K562 (cell line): Measurements from ENCODE around the gene USP49. TPM values are rescaled to one million over a fixed set of nuclear protein-coding genes. Genes with fewer than 3 reads are reported as not detected.

ENCODE experiments used
- ARNT ChIP-seq, 2 experiments: fragments of 450-650 bp; IDR thresholded peaks; 2 replicates each; pipeline ENCODE4 v1.6.1; 2016; ENCODE audit warnings: mild to moderate bottlenecking in 1 of 2
- CBFA2T2 ChIP-seq: fragments of 450-650 bp; conservative IDR thresholded peaks from 2 replicates; pipeline ENCODE4 v1.6.1; 2017; ENCODE audit warnings: mild to moderate bottlenecking
- CBX2 ChIP-seq: fragments of 200-600 bp; sonication (generic); IDR thresholded peaks from one replicate; pipeline ENCODE4 v1.6.1; 2012; ENCODE audit warnings: mild to moderate bottlenecking, low read length, inconsistent platforms; ENCODE audit not compliant: insufficient read depth, poor library complexity, severe bottlenecking
- CTBP1 ChIP-seq: fragments of 450-650 bp; IDR thresholded peaks from 2 replicates; pipeline ENCODE4 v1.6.1; 2016; ENCODE audit warnings: borderline replicate concordance
- ELF4 ChIP-seq: fragments of 450-650 bp; formaldehyde crosslinking; IDR thresholded peaks from 2 replicates; pipeline ENCODE4 v1.4.0; 2022; ENCODE audit warnings: missing genetic modification characterization
- EWSR1 ChIP-seq: fragments of 450-650 bp; IDR thresholded peaks from 2 replicates; pipeline ENCODE4 v1.6.1; 2018; ENCODE audit warnings: borderline replicate concordance, mild to moderate bottlenecking, low read depth, moderate library complexity; ENCODE audit not compliant: partially characterized antibody
- FOXJ2 ChIP-seq: fragments of 200-800 bp; sonication (Bioruptor generic); IDR thresholded peaks from 2 replicates; pipeline ENCODE4 v1.6.1; 2016; ENCODE audit warnings: missing genetic modification characterization, missing compliant biosample characterization
- FOXM1 ChIP-seq, 2 experiments: fragments of 450-650 bp in 1 of 2; sonication (generic) in 1 of 2; formaldehyde crosslinking in 1 of 2; IDR thresholded peaks; 2 replicates each; pipeline versions ENCODE4 v1.6.1 to v1.9.0; 2017 to 2022; ENCODE audit warnings: low read depth in 2 of 2, mild to moderate bottlenecking in 2 of 2, missing genetic modification reagents in 1 of 2, moderate library complexity in 1 of 2
- MCM2 ChIP-seq: fragments of 450-650 bp; IDR thresholded peaks from 2 replicates; pipeline ENCODE4 v1.6.1; 2017; ENCODE audit warnings: low read depth, mild to moderate bottlenecking
- MTA1 ChIP-seq: fragments of 450-650 bp; IDR thresholded peaks from 2 replicates; pipeline ENCODE4 v1.6.1; 2017; ENCODE audit warnings: borderline replicate concordance
- NFYB ChIP-seq: IDR thresholded peaks from 2 replicates; pipeline ENCODE4 v1.6.1; 2011; ENCODE audit warnings: mild to moderate bottlenecking, moderate library complexity; ENCODE audit not compliant: insufficient read length; ENCODE audit errors: extremely low read depth
- RBM17 ChIP-seq: fragments of 200-400 bp; formaldehyde crosslinking; IDR thresholded peaks from 2 replicates; pipeline ENCODE4 v1.6.1; 2017; ENCODE audit warnings: low read depth, mild to moderate bottlenecking, low read length, borderline replicate concordance
- RNF2 ChIP-seq: sonication (generic); IDR thresholded peaks from 2 replicates; pipeline ENCODE4 v1.6.1; 2016
- STAG1 ChIP-seq: sonication (generic); formaldehyde crosslinking; IDR thresholded peaks from 2 replicates; pipeline ENCODE4 v1.5.0; 2020; ENCODE audit warnings: missing genetic modification reagents, borderline replicate concordance
- ZFX ChIP-seq: sonication (generic); formaldehyde crosslinking; IDR thresholded peaks from 2 replicates; pipeline ENCODE4 v1.8.0; 2022; ENCODE audit warnings: mild to moderate bottlenecking, missing genetic modification reagents, moderate library complexity
- ZNF347 ChIP-seq: fragments of 450-650 bp; formaldehyde crosslinking; IDR thresholded peaks from 2 replicates; pipeline ENCODE4 v1.4.0; 2020; ENCODE audit warnings: low read depth, mild to moderate bottlenecking, moderate library complexity
- polyA plus RNA-seq, 8 experiments: library from polyadenylated mRNA; depleted of rRNA in 4 of 8; stranded (reverse) in 5 of 8; unstranded in 3 of 8; fragments of >200 nt; fragmentation: Nextera tagmentation in 2 of 8; fragmentation: Illumina TruSeq in 1 of 8; extraction: Ambion mirVana in 2 of 8; extraction: Trizol in 1 of 8; gene quantifications; 2 replicates each; pipeline versions ENCODE4 v1.2.1 to v1.2.3, GENCODE V29; 2011 to 2014; ENCODE audit warnings: inconsistent platforms in 1 of 8, missing spikeins in 1 of 8
- total RNA-seq, 7 experiments: library from RNA; depleted of rRNA in 6 of 7; stranded (reverse); fragments of >200 nt in 6 of 7; fragmentation: Illumina TruSeq in 2 of 7; extraction: Trizol in 2 of 7; gene quantifications; 2 replicates each; pipeline versions ENCODE4 v1.2.1 to v1.2.3, GENCODE V29; 2011 to 2021; ENCODE audit warnings: low replicate concordance in 1 of 7
- TF ChIP-seq, protein P1 (sequence below): fragments of 250-450 bp; sonication (Bioruptor Pico); IDR thresholded peaks from 2 replicates; pipeline ENCODE4 v1.4.0; 2020; ENCODE audit warnings: mild to moderate bottlenecking
- TF ChIP-seq, protein P2 (sequence below): fragments of 250-450 bp; sonication (Bioruptor Pico); IDR thresholded peaks from 2 replicates; pipeline ENCODE4 v1.5.0; 2020; ENCODE audit warnings: mild to moderate bottlenecking
- TF ChIP-seq, protein P3 (sequence below): IDR thresholded peaks from 2 replicates; pipeline ENCODE4 v1.6.1; 2016; ENCODE audit warnings: missing genetic modification characterization, missing compliant biosample characterization

USP49 gene
- total and polyA plus RNA-seq, 9 of the 15 experiments (the other 6 are each of a cell fraction or from before 2014, with no cell fraction given) = 1.0 to 9.9 (median 6.5) TPM

DNA sequence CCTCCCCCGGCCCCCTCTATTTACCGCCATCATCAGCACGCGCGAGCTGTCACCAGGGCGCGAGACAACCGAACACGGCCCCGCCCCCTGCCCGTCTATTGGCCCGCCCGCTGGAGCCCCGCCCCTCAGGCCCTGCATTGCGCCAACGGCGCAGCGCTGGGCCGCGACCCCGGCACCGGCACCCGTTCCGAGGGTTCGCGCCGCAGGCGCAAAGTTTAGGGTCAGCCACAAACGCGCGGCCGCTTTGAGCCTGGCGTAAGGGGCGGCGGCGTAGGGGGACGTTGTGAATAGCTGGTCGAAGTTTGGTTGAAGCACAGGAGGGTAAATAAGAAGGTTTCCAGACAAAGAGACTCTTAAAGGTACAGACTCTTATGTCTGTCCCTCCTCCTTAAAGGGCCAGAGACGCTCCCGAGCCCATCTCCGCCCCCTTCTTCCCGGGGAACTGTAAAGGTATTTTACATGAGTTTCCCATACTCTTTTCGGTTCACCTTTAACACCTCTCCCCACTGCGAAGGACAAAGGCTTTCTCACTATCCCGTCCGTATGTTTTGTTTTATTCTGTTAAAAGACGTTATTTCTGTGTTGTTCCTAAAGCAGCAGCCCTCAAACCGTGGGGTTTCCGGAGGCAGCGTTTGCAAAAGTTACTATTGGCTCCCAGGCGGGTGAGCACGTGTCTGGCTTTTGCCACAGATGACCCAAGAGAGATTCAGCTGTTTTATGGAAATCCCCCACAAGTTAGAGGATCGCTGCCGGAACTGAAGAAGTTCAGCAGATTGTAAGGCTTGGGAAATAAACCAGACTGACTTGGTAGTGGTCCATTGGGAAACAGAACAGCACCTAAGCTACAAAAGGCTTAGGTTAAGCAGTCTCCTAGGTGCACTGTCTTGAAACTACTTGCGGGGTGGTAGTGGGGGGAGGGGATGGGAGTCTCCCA is at the start of gene USP49 (continued):
- TF ChIP-seq EWSR1 (no peak), RBM17 (no peak), CTBP1 (no peak; the same call in 1 of the 2 replicates), MCM2 (no peak), MTA1 (peak; percentile 21; the same call in 1 of the 2 replicates), FOXM1 (IDR thresholded peaks at IDR 0.05; ENCODE audit: low read depth) (peak; percentile 61; the same call in 1 of the 2 replicates), FOXM1 (CRISPR knock-in tag; IDR thresholded peaks at IDR 0.05; ENCODE audit: low read depth) (no peak), ZNF347 (CRISPR knock-in tag) (no peak), RNF2 (peak; percentile 34; the same call in 1 of the 2 replicates), NFYB (peak; percentile 61), STAG1 (no peak), ELF4 (no peak), CBFA2T2 (peak; percentile 22), ARNT (IDR thresholded peaks at IDR 0.05) (peak in 1 of 2 experiments; percentile 67; a peak in 1 of 4 replicates), FOXJ2 (tag) (no peak), CBX2 (no peak), ZFX (peak; percentile 91)
- TF ChIP-seq, protein P1, sequence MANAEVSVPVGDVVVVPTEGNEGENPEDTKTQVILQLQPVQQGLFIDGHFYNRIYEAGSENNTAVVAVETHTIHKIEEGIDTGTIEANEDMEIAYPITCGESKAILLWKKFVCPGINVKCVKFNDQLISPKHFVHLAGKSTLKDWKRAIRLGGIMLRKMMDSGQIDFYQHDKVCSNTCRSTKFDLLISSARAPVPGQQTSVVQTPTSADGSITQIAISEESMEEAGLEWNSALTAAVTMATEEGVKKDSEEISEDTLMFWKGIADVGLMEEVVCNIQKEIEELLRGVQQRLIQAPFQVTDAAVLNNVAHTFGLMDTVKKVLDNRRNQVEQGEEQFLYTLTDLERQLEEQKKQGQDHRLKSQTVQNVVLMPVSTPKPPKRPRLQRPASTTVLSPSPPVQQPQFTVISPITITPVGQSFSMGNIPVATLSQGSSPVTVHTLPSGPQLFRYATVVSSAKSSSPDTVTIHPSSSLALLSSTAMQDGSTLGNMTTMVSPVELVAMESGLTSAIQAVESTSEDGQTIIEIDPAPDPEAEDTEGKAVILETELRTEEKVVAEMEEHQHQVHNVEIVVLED (CRISPR knock-in tag) = no peak
- TF ChIP-seq, protein P2, sequence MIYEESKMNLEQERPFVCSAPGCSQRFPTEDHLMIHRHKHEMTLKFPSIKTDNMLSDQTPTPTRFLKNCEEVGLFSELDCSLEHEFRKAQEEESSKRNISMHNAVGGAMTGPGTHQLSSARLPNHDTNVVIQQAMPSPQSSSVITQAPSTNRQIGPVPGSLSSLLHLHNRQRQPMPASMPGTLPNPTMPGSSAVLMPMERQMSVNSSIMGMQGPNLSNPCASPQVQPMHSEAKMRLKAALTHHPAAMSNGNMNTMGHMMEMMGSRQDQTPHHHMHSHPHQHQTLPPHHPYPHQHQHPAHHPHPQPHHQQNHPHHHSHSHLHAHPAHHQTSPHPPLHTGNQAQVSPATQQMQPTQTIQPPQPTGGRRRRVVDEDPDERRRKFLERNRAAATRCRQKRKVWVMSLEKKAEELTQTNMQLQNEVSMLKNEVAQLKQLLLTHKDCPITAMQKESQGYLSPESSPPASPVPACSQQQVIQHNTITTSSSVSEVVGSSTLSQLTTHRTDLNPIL = no peak
- TF ChIP-seq, protein P3, sequence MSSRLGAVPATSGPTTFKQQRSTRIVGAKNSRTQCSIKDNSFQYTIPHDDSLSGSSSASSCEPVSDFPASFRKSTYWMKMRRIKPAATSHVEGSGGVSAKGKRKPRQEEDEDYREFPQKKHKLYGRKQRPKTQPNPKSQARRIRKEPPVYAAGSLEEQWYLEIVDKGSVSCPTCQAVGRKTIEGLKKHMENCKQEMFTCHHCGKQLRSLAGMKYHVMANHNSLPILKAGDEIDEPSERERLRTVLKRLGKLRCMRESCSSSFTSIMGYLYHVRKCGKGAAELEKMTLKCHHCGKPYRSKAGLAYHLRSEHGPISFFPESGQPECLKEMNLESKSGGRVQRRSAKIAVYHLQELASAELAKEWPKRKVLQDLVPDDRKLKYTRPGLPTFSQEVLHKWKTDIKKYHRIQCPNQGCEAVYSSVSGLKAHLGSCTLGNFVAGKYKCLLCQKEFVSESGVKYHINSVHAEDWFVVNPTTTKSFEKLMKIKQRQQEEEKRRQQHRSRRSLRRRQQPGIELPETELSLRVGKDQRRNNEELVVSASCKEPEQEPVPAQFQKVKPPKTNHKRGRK (tag) = no peak
